WTC11 (cell line): ENCODE data around the gene ST6GALNAC1. TPM values are rescaled to one million over a fixed set of nuclear protein-coding genes. Genes with fewer than 3 reads are reported as not detected.

Experiments used
- ATAC-seq: fragments of 200-7000 bp; cut with Tn5 transposase; 2 replicates; pipeline ENCODE4 v1.10.0; 2021; ENCODE audit warnings: mild to moderate bottlenecking, moderate library complexity
- CTCF ChIA-PET: fragments of 300-600 bp; sonication (Branson Sonifier 250); formaldehyde crosslinking; loops from one replicate; lab custom pipeline; 2021; ENCODE audit warnings: antibody characterized with exemption; lab: Charles Lee
- POLR2A ChIA-PET: fragments of 350-600 bp; sonication (Branson Sonifier 250); formaldehyde crosslinking; loops from one replicate; lab custom pipeline; 2021; ENCODE audit warnings: antibody characterized with exemption; lab: Charles Lee
- DNase-seq: peaks from one replicate; pipeline ENCODE4 v3.0.0; 2021; ENCODE audit warnings: low spot score
- H3K27ac Mint-ChIP-seq: 2 replicates; pipeline ENCODE4 v1.8.0; 2021; ENCODE audit warnings: mixed read lengths
- H3K27me3 Mint-ChIP-seq: 2 replicates; pipeline ENCODE4 v1.8.0; 2021; ENCODE audit warnings: low read depth, mild to moderate bottlenecking, moderate library complexity, mixed read lengths
- H3K36me3 Mint-ChIP-seq: 2 replicates; pipeline ENCODE4 v1.8.0; 2021; ENCODE audit warnings: mixed read lengths
- H3K4me1 Mint-ChIP-seq: 2 replicates; pipeline ENCODE4 v1.8.0; 2022; ENCODE audit warnings: mixed read lengths
- H3K4me3 Mint-ChIP-seq: 2 replicates; pipeline ENCODE4 v1.8.0; 2021; ENCODE audit warnings: mild to moderate bottlenecking, moderate library complexity, mixed read lengths
- H3K9me3 Mint-ChIP-seq: 2 replicates; pipeline ENCODE4 v1.8.0; 2021; ENCODE audit warnings: mixed read lengths
- FOXP1 ChIP-seq: sonication (generic); formaldehyde crosslinking; IDR thresholded peaks from 2 replicates; pipeline ENCODE4 v1.8.0; 2022; ENCODE audit warnings: missing genetic modification reagents, mild to moderate bottlenecking, moderate library complexity, borderline replicate concordance
- KAT7 ChIP-seq: sonication (generic); formaldehyde crosslinking; IDR thresholded peaks from 2 replicates; pipeline ENCODE4 v1.8.1; 2023; ENCODE audit warnings: missing genetic modification reagents, mild to moderate bottlenecking, borderline replicate concordance
- MYBL2 ChIP-seq: sonication (generic); formaldehyde crosslinking; IDR thresholded peaks from 2 replicates; pipeline ENCODE4 v1.8.1; 2023; ENCODE audit warnings: mild to moderate bottlenecking, moderate library complexity, missing genetic modification reagents
- NFYB ChIP-seq: sonication (generic); formaldehyde crosslinking; conservative IDR thresholded peaks from 2 replicates; pipeline ENCODE4 v1.8.0; 2022; ENCODE audit warnings: low read depth, missing genetic modification reagents
- OVOL2 ChIP-seq: fragments of 250-450 bp; sonication (Bioruptor Pico); IDR thresholded peaks from 2 replicates; pipeline ENCODE4 v1.9.0; 2021; ENCODE audit warnings: mild to moderate bottlenecking, borderline replicate concordance
- ZNF232 ChIP-seq: sonication (generic); formaldehyde crosslinking; IDR thresholded peaks from 2 replicates; pipeline ENCODE4 v1.8.0; 2022; ENCODE audit warnings: mild to moderate bottlenecking, missing genetic modification reagents
- ZNF317 ChIP-seq: sonication (generic); formaldehyde crosslinking; IDR thresholded peaks from 2 replicates; pipeline ENCODE4 v1.8.1; 2023; ENCODE audit warnings: low read depth, mild to moderate bottlenecking, moderate library complexity, missing genetic modification reagents, borderline replicate concordance
- ZNF671 ChIP-seq: fragments of 250-450 bp; sonication (Bioruptor Pico); IDR thresholded peaks from 2 replicates; pipeline ENCODE4 v1.8.0; 2021; ENCODE audit warnings: mild to moderate bottlenecking
- total RNA-seq: library from RNA; stranded (reverse); gene quantifications from 3 replicates; pipeline ENCODE4 v1.2.3, GENCODE V29; 2021
- TF ChIP-seq, protein P1 (sequence below): sonication (generic); formaldehyde crosslinking; IDR thresholded peaks from 2 replicates; pipeline ENCODE4 v1.8.1; 2022; ENCODE audit warnings: mild to moderate bottlenecking, missing genetic modification reagents, moderate library complexity, borderline replicate concordance
- TF ChIP-seq, protein P2 (sequence below): sonication (generic); formaldehyde crosslinking; IDR thresholded peaks from 2 replicates; pipeline ENCODE4 v1.8.1; 2022; ENCODE audit warnings: low read depth, mild to moderate bottlenecking, moderate library complexity, missing genetic modification reagents, borderline replicate concordance
- TF ChIP-seq, protein P3 (sequence below): sonication (generic); formaldehyde crosslinking; IDR thresholded peaks from 2 replicates; pipeline ENCODE4 v1.8.0; 2022; ENCODE audit warnings: mild to moderate bottlenecking, missing genetic modification reagents
- TF ChIP-seq, protein P4 (sequence below): sonication (generic); formaldehyde crosslinking; IDR thresholded peaks from 2 replicates; pipeline ENCODE4 v1.8.1; 2023; ENCODE audit warnings: mild to moderate bottlenecking, moderate library complexity, missing genetic modification reagents
- TF ChIP-seq, protein P5 (sequence below): sonication (generic); formaldehyde crosslinking; IDR thresholded peaks from 2 replicates; pipeline ENCODE4 v1.8.0; 2023; ENCODE audit warnings: missing genetic modification reagents, mild to moderate bottlenecking, borderline replicate concordance
- TF ChIP-seq, protein P6 (sequence below): sonication (generic); formaldehyde crosslinking; IDR thresholded peaks from 2 replicates; pipeline ENCODE4 v1.8.0; 2022; ENCODE audit warnings: mild to moderate bottlenecking, missing genetic modification reagents
- TF ChIP-seq, protein P7 (sequence below): sonication (generic); formaldehyde crosslinking; IDR thresholded peaks from 2 replicates; pipeline ENCODE4 v1.8.0; 2022; ENCODE audit warnings: mild to moderate bottlenecking, missing genetic modification reagents

The ST6GALNAC1 gene
- total RNA-seq, 1 experiment from 2014 or later = 0.13 TPM

DNA sequence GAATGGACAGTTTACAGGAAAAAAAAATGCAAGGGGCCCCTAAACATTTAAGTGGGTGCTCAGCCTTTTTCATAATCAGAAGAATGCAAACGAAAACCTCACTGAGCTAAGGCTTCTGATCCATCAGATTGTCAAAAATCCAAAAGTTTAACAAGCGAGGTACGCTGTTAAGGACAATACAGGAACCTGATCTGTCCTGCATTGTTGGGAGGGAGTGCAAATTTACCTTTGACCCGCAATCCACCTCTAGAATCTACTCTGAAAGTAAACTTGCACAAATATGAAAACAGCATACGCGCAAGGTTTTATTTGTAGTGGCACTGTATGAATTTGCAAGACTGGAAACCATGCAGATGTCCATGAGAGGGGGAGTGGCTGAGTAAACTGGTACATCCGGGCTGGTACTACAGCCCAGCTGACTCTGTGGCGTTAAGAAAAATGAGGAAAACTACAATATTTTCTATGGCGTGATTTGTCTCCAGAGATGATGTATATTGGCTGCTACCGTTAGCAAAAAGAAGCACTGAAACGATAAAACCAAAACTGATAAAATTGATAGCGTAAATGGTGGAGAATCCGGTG is 28.8 kb upstream of the ST6GALNAC1 start (continued):
- TF ChIP-seq, protein P1, sequence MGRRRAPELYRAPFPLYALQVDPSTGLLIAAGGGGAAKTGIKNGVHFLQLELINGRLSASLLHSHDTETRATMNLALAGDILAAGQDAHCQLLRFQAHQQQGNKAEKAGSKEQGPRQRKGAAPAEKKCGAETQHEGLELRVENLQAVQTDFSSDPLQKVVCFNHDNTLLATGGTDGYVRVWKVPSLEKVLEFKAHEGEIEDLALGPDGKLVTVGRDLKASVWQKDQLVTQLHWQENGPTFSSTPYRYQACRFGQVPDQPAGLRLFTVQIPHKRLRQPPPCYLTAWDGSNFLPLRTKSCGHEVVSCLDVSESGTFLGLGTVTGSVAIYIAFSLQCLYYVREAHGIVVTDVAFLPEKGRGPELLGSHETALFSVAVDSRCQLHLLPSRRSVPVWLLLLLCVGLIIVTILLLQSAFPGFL (CRISPR knock-in tag) = no peak
- TF ChIP-seq, protein P2, sequence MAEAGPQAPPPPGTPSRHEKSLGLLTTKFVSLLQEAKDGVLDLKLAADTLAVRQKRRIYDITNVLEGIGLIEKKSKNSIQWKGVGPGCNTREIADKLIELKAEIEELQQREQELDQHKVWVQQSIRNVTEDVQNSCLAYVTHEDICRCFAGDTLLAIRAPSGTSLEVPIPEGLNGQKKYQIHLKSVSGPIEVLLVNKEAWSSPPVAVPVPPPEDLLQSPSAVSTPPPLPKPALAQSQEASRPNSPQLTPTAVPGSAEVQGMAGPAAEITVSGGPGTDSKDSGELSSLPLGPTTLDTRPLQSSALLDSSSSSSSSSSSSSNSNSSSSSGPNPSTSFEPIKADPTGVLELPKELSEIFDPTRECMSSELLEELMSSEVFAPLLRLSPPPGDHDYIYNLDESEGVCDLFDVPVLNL = no peak
- TF ChIP-seq, protein P3, sequence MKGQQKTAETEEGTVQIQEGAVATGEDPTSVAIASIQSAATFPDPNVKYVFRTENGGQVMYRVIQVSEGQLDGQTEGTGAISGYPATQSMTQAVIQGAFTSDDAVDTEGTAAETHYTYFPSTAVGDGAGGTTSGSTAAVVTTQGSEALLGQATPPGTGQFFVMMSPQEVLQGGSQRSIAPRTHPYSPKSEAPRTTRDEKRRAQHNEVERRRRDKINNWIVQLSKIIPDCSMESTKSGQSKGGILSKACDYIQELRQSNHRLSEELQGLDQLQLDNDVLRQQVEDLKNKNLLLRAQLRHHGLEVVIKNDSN = no peak
- TF ChIP-seq NFYB (CRISPR knock-in tag) = no peak

DNA sequence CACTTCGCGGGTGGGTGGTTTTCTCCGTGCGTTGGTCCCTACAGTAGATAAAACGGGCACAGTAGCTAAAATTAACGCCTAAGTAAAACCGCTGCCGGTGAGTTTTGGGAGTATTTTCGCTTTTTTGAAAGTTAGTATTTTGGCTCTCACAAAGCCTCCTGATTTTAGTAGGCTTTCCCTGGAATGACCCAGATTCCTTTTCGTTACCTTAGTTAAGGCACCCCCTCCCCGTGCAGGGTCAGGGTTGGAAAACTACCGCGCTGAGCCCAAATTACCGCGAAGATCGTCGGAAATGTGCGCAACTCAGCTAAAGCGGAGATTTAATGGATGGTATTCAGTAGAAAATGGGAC is 28.3 kb upstream of the ST6GALNAC1 start:
- peak overlapping the region; percentile 89 for H3K4me3 Mint-ChIP-seq
- peak; percentile 2; the same call in 1 of the 2 replicates for ATAC-seq
- DNase-seq = no peak
- H3K27me3 Mint-ChIP-seq = no peaks in the 10 kb centered on the region
- peaks cover 24% of the 10 kb centered on the region for H3K4me1 Mint-ChIP-seq
- peaks cover 3% of the 10 kb centered on the region for H3K36me3 Mint-ChIP-seq
- TF ChIP-seq ZNF671 (CRISPR knock-in tag) = no peak
- TF ChIP-seq, protein P4, sequence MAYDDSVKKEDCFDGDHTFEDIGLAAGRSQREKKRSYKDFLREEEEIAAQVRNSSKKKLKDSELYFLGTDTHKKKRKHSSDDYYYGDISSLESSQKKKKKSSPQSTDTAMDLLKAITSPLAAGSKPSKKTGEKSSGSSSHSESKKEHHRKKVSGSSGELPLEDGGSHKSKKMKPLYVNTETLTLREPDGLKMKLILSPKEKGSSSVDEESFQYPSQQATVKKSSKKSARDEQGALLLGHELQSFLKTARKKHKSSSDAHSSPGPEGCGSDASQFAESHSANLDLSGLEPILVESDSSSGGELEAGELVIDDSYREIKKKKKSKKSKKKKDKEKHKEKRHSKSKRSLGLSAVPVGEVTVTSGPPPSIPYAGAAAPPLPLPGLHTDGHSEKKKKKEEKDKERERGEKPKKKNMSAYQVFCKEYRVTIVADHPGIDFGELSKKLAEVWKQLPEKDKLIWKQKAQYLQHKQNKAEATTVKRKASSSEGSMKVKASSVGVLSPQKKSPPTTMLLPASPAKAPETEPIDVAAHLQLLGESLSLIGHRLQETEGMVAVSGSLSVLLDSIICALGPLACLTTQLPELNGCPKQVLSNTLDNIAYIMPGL (CRISPR knock-in tag) = 0 out of 2 replicates have a peak, but pooled peaks have one; percentile 10
- TF ChIP-seq ZNF317 (CRISPR knock-in tag) = no peak
- H3K27ac Mint-ChIP-seq = peak overlapping the region; percentile 94
- CTCF ChIA-PET = interaction anchor here (0.6 to 4.5 kb wide), 14 partner anchors 10 to 316 kb away, joined by 3 to 69 read pairs (median 4); no protein-coding TSS in a partner anchor
- POLR2A ChIA-PET = interaction anchor here (0.6 to 1.4 kb wide), 7 partner anchors 14 to 115 kb away, joined by 3 to 5 read pairs (median 3); no protein-coding TSS in a partner anchor
- peaks cover 10% of the 10 kb centered on the region for H3K9me3 Mint-ChIP-seq

DNA sequence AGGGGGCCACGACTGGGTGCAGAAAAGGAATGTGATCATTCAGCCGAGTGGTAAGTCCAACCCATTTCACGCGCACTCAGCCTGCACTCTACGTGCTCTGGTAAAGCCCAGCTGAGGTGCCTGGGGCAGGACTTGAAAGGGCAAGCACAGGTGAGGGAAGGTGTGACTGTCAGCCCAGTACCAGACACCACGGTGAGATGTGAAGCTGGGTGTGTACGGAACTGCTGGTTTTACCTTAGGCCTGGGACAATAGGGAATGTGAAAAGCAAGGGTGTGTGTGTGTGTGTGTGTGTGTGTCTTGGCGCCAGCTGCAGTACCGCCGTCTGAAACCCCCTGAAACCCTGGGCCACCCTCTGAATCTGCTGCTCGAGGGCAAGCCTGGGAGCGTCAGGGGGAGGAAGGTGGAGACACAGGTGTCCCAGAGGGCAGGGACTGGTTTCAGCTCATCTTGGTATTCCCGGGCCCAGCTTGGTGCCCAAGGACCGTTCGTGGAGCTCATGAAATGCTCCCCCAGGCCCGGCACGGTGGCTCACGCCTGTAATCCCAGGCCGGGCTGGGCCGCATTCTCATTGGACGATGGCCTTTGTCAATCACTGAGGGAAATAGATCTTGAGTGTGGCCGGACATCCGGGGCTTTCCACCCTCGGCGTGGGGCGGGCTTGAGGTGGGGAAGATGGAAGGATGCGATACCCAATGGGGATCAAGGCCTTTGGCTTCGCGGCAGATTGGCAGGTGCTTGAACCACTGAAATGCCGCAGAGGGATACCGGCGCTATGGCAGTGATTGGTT is 27.8 kb upstream of the ST6GALNAC1 start:
- Mint-ChIP-seq H3K27me3 (no peaks in the 10 kb centered on the region), H3K4me1 (peaks cover 24% of the 10 kb centered on the region), H3K36me3 (peaks cover 3% of the 10 kb centered on the region), H3K4me3 (peak overlapping the region; percentile 89), H3K27ac (peak overlapping the region; percentile 98), H3K9me3 (peaks cover 10% of the 10 kb centered on the region)
- ATAC-seq = peak; percentile 97
- DNase-seq = peak; percentile 100
- ChIA-PET POLR2A (interaction anchor here (0.6 to 1.4 kb wide), 8 partner anchors 13 to 149 kb away, joined by 3 to 5 read pairs (median 3); no protein-coding TSS in a partner anchor), CTCF (interaction anchor here (0.6 to 4.5 kb wide), 17 partner anchors 10 to 816 kb away, joined by 3 to 69 read pairs (median 4); partner anchors contain the start of gene WBP2)
- TF ChIP-seq KAT7 (CRISPR knock-in tag) = 0 out of 2 replicates have a peak, but pooled peaks have one; percentile 23
- TF ChIP-seq ZNF671 (CRISPR knock-in tag) = no peak
- 0 out of 2 replicates have a peak, but pooled peaks have one; percentile 37 for TF ChIP-seq ZNF232 (CRISPR knock-in tag)
- TF ChIP-seq FOXP1 (CRISPR knock-in tag) = peak; percentile 34; the same call in 1 of the 2 replicates
- TF ChIP-seq, protein P5, sequence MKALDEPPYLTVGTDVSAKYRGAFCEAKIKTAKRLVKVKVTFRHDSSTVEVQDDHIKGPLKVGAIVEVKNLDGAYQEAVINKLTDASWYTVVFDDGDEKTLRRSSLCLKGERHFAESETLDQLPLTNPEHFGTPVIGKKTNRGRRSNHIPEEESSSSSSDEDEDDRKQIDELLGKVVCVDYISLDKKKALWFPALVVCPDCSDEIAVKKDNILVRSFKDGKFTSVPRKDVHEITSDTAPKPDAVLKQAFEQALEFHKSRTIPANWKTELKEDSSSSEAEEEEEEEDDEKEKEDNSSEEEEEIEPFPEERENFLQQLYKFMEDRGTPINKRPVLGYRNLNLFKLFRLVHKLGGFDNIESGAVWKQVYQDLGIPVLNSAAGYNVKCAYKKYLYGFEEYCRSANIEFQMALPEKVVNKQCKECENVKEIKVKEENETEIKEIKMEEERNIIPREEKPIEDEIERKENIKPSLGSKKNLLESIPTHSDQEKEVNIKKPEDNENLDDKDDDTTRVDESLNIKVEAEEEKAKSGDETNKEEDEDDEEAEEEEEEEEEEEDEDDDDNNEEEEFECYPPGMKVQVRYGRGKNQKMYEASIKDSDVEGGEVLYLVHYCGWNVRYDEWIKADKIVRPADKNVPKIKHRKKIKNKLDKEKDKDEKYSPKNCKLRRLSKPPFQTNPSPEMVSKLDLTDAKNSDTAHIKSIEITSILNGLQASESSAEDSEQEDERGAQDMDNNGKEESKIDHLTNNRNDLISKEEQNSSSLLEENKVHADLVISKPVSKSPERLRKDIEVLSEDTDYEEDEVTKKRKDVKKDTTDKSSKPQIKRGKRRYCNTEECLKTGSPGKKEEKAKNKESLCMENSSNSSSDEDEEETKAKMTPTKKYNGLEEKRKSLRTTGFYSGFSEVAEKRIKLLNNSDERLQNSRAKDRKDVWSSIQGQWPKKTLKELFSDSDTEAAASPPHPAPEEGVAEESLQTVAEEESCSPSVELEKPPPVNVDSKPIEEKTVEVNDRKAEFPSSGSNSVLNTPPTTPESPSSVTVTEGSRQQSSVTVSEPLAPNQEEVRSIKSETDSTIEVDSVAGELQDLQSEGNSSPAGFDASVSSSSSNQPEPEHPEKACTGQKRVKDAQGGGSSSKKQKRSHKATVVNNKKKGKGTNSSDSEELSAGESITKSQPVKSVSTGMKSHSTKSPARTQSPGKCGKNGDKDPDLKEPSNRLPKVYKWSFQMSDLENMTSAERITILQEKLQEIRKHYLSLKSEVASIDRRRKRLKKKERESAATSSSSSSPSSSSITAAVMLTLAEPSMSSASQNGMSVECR (CRISPR knock-in tag) = no peak
- TF ChIP-seq, protein P4 (CRISPR knock-in tag) = 0 out of 2 replicates have a peak, but pooled peaks have one; percentile 27
- TF ChIP-seq, protein P6, sequence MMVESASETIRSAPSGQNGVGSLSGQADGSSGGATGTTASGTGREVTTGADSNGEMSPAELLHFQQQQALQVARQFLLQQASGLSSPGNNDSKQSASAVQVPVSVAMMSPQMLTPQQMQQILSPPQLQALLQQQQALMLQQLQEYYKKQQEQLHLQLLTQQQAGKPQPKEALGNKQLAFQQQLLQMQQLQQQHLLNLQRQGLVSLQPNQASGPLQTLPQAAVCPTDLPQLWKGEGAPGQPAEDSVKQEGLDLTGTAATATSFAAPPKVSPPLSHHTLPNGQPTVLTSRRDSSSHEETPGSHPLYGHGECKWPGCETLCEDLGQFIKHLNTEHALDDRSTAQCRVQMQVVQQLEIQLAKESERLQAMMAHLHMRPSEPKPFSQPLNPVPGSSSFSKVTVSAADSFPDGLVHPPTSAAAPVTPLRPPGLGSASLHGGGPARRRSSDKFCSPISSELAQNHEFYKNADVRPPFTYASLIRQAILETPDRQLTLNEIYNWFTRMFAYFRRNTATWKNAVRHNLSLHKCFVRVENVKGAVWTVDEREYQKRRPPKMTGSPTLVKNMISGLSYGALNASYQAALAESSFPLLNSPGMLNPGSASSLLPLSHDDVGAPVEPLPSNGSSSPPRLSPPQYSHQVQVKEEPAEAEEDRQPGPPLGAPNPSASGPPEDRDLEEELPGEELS (CRISPR knock-in tag) = 0 out of 2 replicates have a peak, but pooled peaks have one; percentile 17
- TF ChIP-seq, protein P7, sequence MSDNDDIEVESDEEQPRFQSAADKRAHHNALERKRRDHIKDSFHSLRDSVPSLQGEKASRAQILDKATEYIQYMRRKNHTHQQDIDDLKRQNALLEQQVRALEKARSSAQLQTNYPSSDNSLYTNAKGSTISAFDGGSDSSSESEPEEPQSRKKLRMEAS (CRISPR knock-in tag) = peak; percentile 82
- TF ChIP-seq OVOL2 (CRISPR knock-in tag) = no peak
- no peak for TF ChIP-seq MYBL2 (CRISPR knock-in tag)
